ENCODE results near the gene SH3PXD2A.

SH3PXD2A gene

DNA sequence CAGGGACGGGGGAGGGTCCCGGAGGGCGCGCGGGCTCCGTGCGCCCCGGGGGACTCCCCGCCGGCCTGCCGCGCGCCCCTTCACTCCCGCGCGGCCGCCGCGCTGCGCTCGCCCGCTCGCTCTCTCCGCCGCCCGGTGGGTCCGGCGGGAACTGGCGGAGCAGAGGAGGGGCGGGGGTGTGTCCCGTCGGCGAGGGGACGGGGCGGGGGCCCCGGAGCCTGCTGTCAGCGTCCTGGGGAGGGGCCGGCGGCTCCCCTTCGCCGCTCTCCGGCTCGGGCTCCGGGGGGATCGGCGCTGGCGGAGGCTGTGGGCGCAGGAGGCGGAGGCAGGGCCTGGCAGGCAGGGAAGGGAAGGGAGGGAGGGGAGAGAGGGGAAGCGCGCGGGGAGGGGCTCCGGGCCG, at the start of gene SH3PXD2A:
SH3PXD2A (minus strand) TSS at position 153 of the 400 bp plus-strand sequence. CDS start 310 bp downstream, outside the sequence.
- 0 out of 2 replicates have a peak, but pooled peaks cover 4% of the 10 kb centered on the region for H4K20me1 ChIP-seq (ENCODE audit: insufficient read depth, low read length)
- no peaks in the 10 kb centered on the region for H3K79me2 ChIP-seq (ENCODE audit: insufficient read depth, low read length)
- no peak within 1 kb of the TSS for H3K4me3 ChIP-seq (ENCODE audit: low read depth in 1 of 2, low read length in 2 of 2)
- no peaks in the 10 kb centered on the region for H3K36me3 ChIP-seq (ENCODE audit: insufficient read depth, low read length)
- H2AFZ ChIP-seq (ENCODE audit: low read depth, low read length), result no peak within 1 kb of the TSS
- no peaks in the 10 kb centered on the region for H3K9me3 ChIP-seq (ENCODE audit: insufficient read depth, low read length, severe bottlenecking)
- DNase-seq, result peak; percentile 44
- TF ChIP-seq, protein P1, sequence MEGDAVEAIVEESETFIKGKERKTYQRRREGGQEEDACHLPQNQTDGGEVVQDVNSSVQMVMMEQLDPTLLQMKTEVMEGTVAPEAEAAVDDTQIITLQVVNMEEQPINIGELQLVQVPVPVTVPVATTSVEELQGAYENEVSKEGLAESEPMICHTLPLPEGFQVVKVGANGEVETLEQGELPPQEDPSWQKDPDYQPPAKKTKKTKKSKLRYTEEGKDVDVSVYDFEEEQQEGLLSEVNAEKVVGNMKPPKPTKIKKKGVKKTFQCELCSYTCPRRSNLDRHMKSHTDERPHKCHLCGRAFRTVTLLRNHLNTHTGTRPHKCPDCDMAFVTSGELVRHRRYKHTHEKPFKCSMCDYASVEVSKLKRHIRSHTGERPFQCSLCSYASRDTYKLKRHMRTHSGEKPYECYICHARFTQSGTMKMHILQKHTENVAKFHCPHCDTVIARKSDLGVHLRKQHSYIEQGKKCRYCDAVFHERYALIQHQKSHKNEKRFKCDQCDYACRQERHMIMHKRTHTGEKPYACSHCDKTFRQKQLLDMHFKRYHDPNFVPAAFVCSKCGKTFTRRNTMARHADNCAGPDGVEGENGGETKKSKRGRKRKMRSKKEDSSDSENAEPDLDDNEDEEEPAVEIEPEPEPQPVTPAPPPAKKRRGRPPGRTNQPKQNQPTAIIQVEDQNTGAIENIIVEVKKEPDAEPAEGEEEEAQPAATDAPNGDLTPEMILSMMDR (IDR thresholded peaks at IDR 0.05; ENCODE audit: borderline replicate concordance, extremely low read depth, low read length, poor library complexity, severe bottlenecking), result no peak
- TF ChIP-seq EZH2 (IDR thresholded peaks at IDR 0.05; ENCODE audit: borderline replicate concordance, low read depth, low read length, severe bottlenecking), result no peak
- H3K4me2 ChIP-seq (ENCODE audit: insufficient read depth, low read length), result no peak within 1 kb of the TSS
- H3K27ac ChIP-seq (ENCODE audit: low read length), result no peak within 1 kb of the TSS
- H3K27me3 ChIP-seq (ENCODE audit: insufficient read depth, low read length, poor library complexity), result peaks cover 41% of the 10 kb centered on the region
- no peak within 1 kb of the TSS for H3K9ac ChIP-seq (ENCODE audit: low read depth, low read length)
- ATAC-seq (ENCODE audit: insufficient read depth, low read depth), result peak; percentile 55
- H3K4me1 ChIP-seq (ENCODE audit: insufficient read depth, low read length), result no peaks in the 10 kb centered on the region

- Histone ChIP-seq H3K9me3 (ENCODE audit: insufficient read depth, low read length, severe bottlenecking) (no peaks in the 10 kb centered on the region), H3K4me2 (ENCODE audit: insufficient read depth, low read length) (no peak overlapping the region), H3K4me1 (ENCODE audit: insufficient read depth, low read length) (no peaks in the 10 kb centered on the region), H3K9ac (ENCODE audit: low read depth, low read length) (no peak overlapping the region), H3K27ac (ENCODE audit: low read length) (no peak overlapping the region), H2AFZ (ENCODE audit: low read depth, low read length) (no peak overlapping the region), H3K4me3 (ENCODE audit: low read depth in 1 of 2, low read length in 2 of 2) (no peak overlapping the region), H3K79me2 (ENCODE audit: insufficient read depth, low read length) (no peaks in the 10 kb centered on the region), H3K27me3 (ENCODE audit: insufficient read depth, low read length, poor library complexity) (no peaks in the 10 kb centered on the region), H3K36me3 (ENCODE audit: insufficient read depth, low read length) (peaks cover 49% of the 10 kb centered on the region), H4K20me1 (ENCODE audit: insufficient read depth, low read length) (no peaks in the 10 kb centered on the region)
- ATAC-seq (ENCODE audit: insufficient read depth, low read depth), result no peak
- TF ChIP-seq, protein P1 (IDR thresholded peaks at IDR 0.05; ENCODE audit: borderline replicate concordance, extremely low read depth, low read length, poor library complexity, severe bottlenecking), result no peak
- TF ChIP-seq EZH2 (IDR thresholded peaks at IDR 0.05; ENCODE audit: borderline replicate concordance, low read depth, low read length, severe bottlenecking), result no peak
- DNase-seq, result no peak
These were observed 45.9 kb upstream of the SH3PXD2A start for GRCh38 chr10:103901299-103901698.

DNA sequence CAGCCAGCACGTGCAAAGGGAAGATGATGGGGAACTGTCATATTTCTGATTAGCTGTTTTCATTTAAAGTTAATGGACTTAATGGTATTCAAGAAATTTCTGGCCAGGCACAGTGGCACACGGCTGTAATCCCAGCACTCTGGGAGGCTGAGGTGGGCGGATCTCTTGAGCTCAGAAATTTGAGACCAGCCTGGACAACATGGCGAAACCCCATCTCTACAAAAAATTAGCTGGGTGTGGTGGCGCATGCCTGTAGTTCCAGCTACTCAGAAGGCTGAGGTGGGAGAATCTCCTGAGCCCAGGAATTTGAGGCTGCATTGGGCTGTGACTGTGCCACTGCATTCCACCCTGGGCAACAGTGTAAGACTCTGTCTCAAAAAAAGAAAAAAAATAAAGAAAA, 43.9 kb upstream of the SH3PXD2A start:
- Histone ChIP-seq H3K79me2 (ENCODE audit: insufficient read depth, low read length) (no peaks in the 10 kb centered on the region), H3K4me2 (ENCODE audit: insufficient read depth, low read length) (no peak overlapping the region), H3K36me3 (ENCODE audit: insufficient read depth, low read length) (peaks cover 53% of the 10 kb centered on the region), H3K27me3 (ENCODE audit: insufficient read depth, low read length, poor library complexity) (no peaks in the 10 kb centered on the region), H4K20me1 (ENCODE audit: insufficient read depth, low read length) (no peaks in the 10 kb centered on the region), H3K27ac (ENCODE audit: low read length) (no peak overlapping the region), H3K9ac (ENCODE audit: low read depth, low read length) (no peak overlapping the region), H3K9me3 (ENCODE audit: insufficient read depth, low read length, severe bottlenecking) (no peaks in the 10 kb centered on the region), H3K4me1 (ENCODE audit: insufficient read depth, low read length) (no peaks in the 10 kb centered on the region), H3K4me3 (ENCODE audit: low read depth in 1 of 2, low read length in 2 of 2) (no peak overlapping the region), H2AFZ (ENCODE audit: low read depth, low read length) (no peak overlapping the region)
- ATAC-seq (ENCODE audit: insufficient read depth, low read depth), result no peak
- DNase-seq, result no peak
- TF ChIP-seq, protein P1 (IDR thresholded peaks at IDR 0.05; ENCODE audit: borderline replicate concordance, extremely low read depth, low read length, poor library complexity, severe bottlenecking), result no peak
- TF ChIP-seq EZH2 (IDR thresholded peaks at IDR 0.05; ENCODE audit: borderline replicate concordance, low read depth, low read length, severe bottlenecking), result no peak

Measured in DND-41 (cell line).